Upper lobe of right lung (tissue), 1 donor: Measurements from ENCODE around the gene NOD1. TPM values are rescaled to one million over a fixed set of nuclear protein-coding genes. Genes with fewer than 3 reads are reported as not detected.
"Not testable (repeated sequence)": the region's sequence is repeated elsewhere in the genome, so short reads cannot be mapped to it uniquely, and the experiment has no call there.

Source experiments
- ATAC-seq: fragments of 200-7000 bp; cut with Tn5 transposase; one replicate; pipeline ENCODE4 v1.9.1; 2020; ENCODE audit warnings: mild to moderate bottlenecking, moderate library complexity
- DNase-seq: peaks from one replicate; pipeline ENCODE4 v3.0.0-alpha.2; 2020
- H3K27ac ChIP-seq: fragments of 200-600 bp; one replicate; pipeline ENCODE4 v1.8.0; 2022
- H3K27me3 ChIP-seq: fragments of 200-600 bp; one replicate; pipeline ENCODE4 v1.8.0; 2022; ENCODE audit warnings: mild to moderate bottlenecking
- H3K36me3 ChIP-seq: fragments of 200-600 bp; one replicate; pipeline ENCODE4 v1.8.0; 2022
- H3K4me1 ChIP-seq: fragments of 200-600 bp; one replicate; pipeline ENCODE4 v1.8.0; 2022
- H3K4me3 ChIP-seq: fragments of 200-600 bp; one replicate; pipeline ENCODE4 v1.8.0; 2022; ENCODE audit warnings: mild to moderate bottlenecking
- H3K9me3 ChIP-seq: fragments of 200-600 bp; one replicate; pipeline ENCODE4 v1.8.0; 2022
- intact Hi-C: fragments of 100-400 bp; cut with DNase I; formaldehyde crosslinking; loops from one replicate; pipeline ENCODE4 v1.11.0; 2022
- total RNA-seq: library from RNA; stranded (reverse); fragmentation: NEBNext Ultra II Directional; extraction: Animal tissue kit (Norgen Biotek cat#: 25700); gene quantifications from one replicate; pipeline ENCODE4 v1.2.1, GENCODE V29; 2021
- TF ChIP-seq, protein P1 (sequence below): fragments of 200-600 bp; IDR thresholded peaks from one replicate; pipeline ENCODE4 v1.8.0; 2022; ENCODE audit warnings: antibody characterized with exemption
- donor health status: DM: no; HTN: yes; CAD: no; lungs with severe emphysema.

The NOD1 gene
- total RNA-seq, 1 donor from 2014 or later = 43.5 TPM

GRCh38 chr7:30493228-30493627, 14.6 kb upstream of the NOD1 start:
- TF ChIP-seq, protein P1, sequence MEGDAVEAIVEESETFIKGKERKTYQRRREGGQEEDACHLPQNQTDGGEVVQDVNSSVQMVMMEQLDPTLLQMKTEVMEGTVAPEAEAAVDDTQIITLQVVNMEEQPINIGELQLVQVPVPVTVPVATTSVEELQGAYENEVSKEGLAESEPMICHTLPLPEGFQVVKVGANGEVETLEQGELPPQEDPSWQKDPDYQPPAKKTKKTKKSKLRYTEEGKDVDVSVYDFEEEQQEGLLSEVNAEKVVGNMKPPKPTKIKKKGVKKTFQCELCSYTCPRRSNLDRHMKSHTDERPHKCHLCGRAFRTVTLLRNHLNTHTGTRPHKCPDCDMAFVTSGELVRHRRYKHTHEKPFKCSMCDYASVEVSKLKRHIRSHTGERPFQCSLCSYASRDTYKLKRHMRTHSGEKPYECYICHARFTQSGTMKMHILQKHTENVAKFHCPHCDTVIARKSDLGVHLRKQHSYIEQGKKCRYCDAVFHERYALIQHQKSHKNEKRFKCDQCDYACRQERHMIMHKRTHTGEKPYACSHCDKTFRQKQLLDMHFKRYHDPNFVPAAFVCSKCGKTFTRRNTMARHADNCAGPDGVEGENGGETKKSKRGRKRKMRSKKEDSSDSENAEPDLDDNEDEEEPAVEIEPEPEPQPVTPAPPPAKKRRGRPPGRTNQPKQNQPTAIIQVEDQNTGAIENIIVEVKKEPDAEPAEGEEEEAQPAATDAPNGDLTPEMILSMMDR = no peak
- no peak overlapping the region for H3K4me3 ChIP-seq
- H3K4me1 ChIP-seq = no peaks in the 10 kb centered on the region
- intact Hi-C loops = no loop called here
- no peak for DNase-seq
- peaks cover 7% of the 10 kb centered on the region for H3K9me3 ChIP-seq
- H3K27ac ChIP-seq = no peak overlapping the region
- peaks cover 14% of the 10 kb centered on the region for H3K36me3 ChIP-seq
- H3K27me3 ChIP-seq = no peaks in the 10 kb centered on the region
- ATAC-seq = no peak

DNA sequence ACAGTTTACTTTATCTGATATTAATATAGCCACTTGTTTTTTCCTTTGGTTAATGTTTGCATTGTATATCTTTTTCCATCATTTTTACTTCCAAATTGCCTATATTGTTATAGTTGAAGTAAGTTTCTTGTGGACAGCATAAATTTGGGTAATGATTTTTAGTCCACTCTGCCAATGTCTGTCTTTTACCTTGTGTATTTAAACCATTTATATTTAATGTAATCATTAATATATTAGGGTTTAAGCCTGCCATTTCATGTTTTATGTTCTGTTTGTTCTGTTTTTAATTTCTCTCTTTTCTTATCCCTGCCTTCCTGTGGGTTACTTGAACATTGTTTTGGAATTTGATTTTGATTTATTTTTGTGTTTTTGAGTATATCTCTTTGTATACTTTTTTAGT, 12.8 kb upstream of the NOD1 start:
- DNase-seq (no peak), ATAC-seq (no peak)
- H3K27ac ChIP-seq = no peak overlapping the region
- H3K36me3 ChIP-seq = peaks cover 2% of the 10 kb centered on the region
- intact Hi-C loops = no loop called here
- H3K27me3 ChIP-seq = no peaks in the 10 kb centered on the region
- peaks cover 7% of the 10 kb centered on the region for H3K9me3 ChIP-seq
- TF ChIP-seq, protein P1 = no peak
- no peaks in the 10 kb centered on the region for H3K4me1 ChIP-seq
- H3K4me3 ChIP-seq = no peak overlapping the region

GRCh38 chr7:30487371-30487770, 8.8 kb upstream of the NOD1 start:
- DNase-seq (no peak), ATAC-seq (no peak)
- H3K36me3 ChIP-seq = no peaks in the 10 kb centered on the region
- H3K4me1 ChIP-seq = no peaks in the 10 kb centered on the region
- intact Hi-C loops = no loop called here
- H3K4me3 ChIP-seq = no peak overlapping the region
- H3K27ac ChIP-seq = no peak overlapping the region
- H3K9me3 ChIP-seq = peaks cover 7% of the 10 kb centered on the region
- TF ChIP-seq, protein P1 = no peak
- H3K27me3 ChIP-seq = no peaks in the 10 kb centered on the region

DNA sequence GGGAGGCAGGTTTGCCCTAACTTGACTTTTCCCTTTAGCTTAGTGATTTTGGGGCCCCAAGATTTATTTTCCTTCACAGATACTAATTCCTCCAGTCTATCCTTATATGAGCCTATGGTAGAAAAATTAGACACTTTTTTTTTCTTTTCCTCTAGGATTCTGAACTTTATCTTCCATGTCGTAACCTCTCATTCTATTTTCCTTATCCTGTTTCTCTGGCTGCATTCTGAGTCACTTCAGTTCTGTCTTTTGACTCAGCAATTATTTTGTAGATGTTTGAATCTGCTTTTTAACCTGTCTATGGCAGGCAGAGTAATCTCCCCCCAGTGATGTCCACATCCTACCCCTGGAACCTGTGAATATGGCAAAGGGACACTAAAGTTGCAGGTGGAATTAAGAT, 7.1 kb upstream of the NOD1 start:
- Histone ChIP-seq H3K9me3 (no peaks in the 10 kb centered on the region), H3K4me1 (no peaks in the 10 kb centered on the region), H3K27me3 (no peaks in the 10 kb centered on the region), H3K27ac (no peak overlapping the region), H3K4me3 (no peak overlapping the region), H3K36me3 (no peaks in the 10 kb centered on the region)
- intact Hi-C loops = no loop called here
- TF ChIP-seq, protein P1 = no peak
- DNase-seq (no peak), ATAC-seq (no peak)

DNA sequence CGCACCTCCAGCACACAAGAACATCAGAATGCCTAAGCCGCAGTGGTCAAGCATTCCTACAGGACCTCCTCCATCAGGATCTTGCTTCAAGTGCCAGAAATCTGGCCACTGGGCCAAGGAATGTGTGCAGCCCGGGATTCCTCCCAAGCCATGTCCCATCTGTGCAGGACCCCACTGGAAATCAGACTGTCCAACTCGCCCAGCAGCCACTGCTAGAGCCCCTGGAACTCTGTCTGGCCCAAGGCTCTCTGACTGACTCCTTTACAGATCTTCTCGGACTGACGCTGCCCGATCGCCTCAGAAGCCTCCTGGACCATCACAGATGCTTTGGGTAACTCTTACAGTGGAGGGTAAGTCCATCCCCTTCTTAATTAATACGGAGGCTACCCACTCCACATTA, 2.8 kb upstream of the NOD1 start:
- H3K4me1 ChIP-seq = peaks cover 19% of the 10 kb centered on the region
- DNase-seq, H3K27me3 ChIP-seq, intact Hi-C loops, H3K9me3 ChIP-seq, H3K4me3 ChIP-seq, ATAC-seq, H3K27ac ChIP-seq, H3K36me3 ChIP-seq: not testable (repeated sequence)

- Histone ChIP-seq H3K4me3 (peak overlapping the region; percentile 67), H3K36me3 (no peaks in the 10 kb centered on the region), H3K27me3 (no peaks in the 10 kb centered on the region), H3K27ac (peak overlapping the region; percentile 94), H3K9me3 (no peaks in the 10 kb centered on the region), H3K4me1 (peaks cover 39% of the 10 kb centered on the region)
- intact Hi-C loops = no loop called here
- no peak for DNase-seq
- TF ChIP-seq, protein P1 = no peak
- no peak for ATAC-seq
Observed at GRCh38 chr7:30479202-30480120, 877 bp upstream of the NOD1 start.
